Measurements from ENCODE around the gene KCTD21. TPM values are rescaled to one million over a fixed set of nuclear protein-coding genes. Genes with fewer than 3 reads are reported as not detected.

Gene KCTD21
- total RNA-seq, 1 experiment from 2014 or later, result 9.4 TPM

- peaks cover 40% of the 10 kb centered on the region for H3K4me1 ChIP-seq (ENCODE audit: insufficient read depth, low read length)
- peak overlapping the region; percentile 81 for H3K9ac ChIP-seq (ENCODE audit: low read length)
- H3K27me3 ChIP-seq (ENCODE audit: low read length), result no peaks in the 10 kb centered on the region
- H4K20me1 ChIP-seq (ENCODE audit: low read length), result no peaks in the 10 kb centered on the region
- no peaks in the 10 kb centered on the region for H3K9me3 ChIP-seq (ENCODE audit: low read length)
- peak; percentile 17 for ATAC-seq
- H3F3A ChIP-seq (ENCODE audit: low read length, unreplicated experiment), result no peaks in the 10 kb centered on the region
- H2AFZ ChIP-seq (ENCODE audit: low read length), result peak overlapping the region; percentile 91
- POLR2A ChIA-PET (ENCODE audit: unreplicated experiment), result interaction anchor here (0.5 to 1.0 kb wide), 3 partner anchors 38 to 44 kb away, joined by 3 read pairs; no protein-coding TSS in a partner anchor
- peaks cover 62% of the 10 kb centered on the region for H3K79me2 ChIP-seq (ENCODE audit: low read length)
- peak overlapping the region; percentile 97 for H3K4me3 ChIP-seq (ENCODE audit: low read length)
- peak overlapping the region; percentile 99 for H3K4me2 ChIP-seq (ENCODE audit: low read length)
- no peaks in the 10 kb centered on the region for H3K9me2 ChIP-seq (replicated peaks; ENCODE audit: low read length)
- DNase-seq, result no peak
- TF ChIP-seq EZH2 (IDR thresholded peaks at IDR 0.05; ENCODE audit: low read length, unreplicated experiment) (no peak), EZH2phosphoT487 (IDR thresholded peaks at IDR 0.05; ENCODE audit: borderline replicate concordance, low read length) (no peak)
- TF ChIP-seq, protein P1, sequence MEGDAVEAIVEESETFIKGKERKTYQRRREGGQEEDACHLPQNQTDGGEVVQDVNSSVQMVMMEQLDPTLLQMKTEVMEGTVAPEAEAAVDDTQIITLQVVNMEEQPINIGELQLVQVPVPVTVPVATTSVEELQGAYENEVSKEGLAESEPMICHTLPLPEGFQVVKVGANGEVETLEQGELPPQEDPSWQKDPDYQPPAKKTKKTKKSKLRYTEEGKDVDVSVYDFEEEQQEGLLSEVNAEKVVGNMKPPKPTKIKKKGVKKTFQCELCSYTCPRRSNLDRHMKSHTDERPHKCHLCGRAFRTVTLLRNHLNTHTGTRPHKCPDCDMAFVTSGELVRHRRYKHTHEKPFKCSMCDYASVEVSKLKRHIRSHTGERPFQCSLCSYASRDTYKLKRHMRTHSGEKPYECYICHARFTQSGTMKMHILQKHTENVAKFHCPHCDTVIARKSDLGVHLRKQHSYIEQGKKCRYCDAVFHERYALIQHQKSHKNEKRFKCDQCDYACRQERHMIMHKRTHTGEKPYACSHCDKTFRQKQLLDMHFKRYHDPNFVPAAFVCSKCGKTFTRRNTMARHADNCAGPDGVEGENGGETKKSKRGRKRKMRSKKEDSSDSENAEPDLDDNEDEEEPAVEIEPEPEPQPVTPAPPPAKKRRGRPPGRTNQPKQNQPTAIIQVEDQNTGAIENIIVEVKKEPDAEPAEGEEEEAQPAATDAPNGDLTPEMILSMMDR (conservative IDR thresholded peaks at IDR 0.05; ENCODE audit: low read depth, low read length), result no peak
- BruUV-seq (replicated peaks), result TSS peak; percentile 36
- CTCF ChIA-PET, result interaction anchor here (0.7 to 1.1 kb wide), 2 partner anchors 16 to 38 kb away, joined by 3 to 11 read pairs; no protein-coding TSS in a partner anchor
- peak overlapping the region; percentile 50; the same call in 1 of the 2 replicates for H3K27ac ChIP-seq (ENCODE audit: low read length)
- peaks cover 2% of the 10 kb centered on the region; the same call in 1 of the 2 replicates for H3K36me3 ChIP-seq (ENCODE audit: low read depth, low read length)
- intact Hi-C loops (cut with micrococcal nuclease), result loop anchor here (1.0 kb wide), 1 partner anchor 38 kb away; no protein-coding TSS in a partner anchor
Measured at GRCh38 chr11:78187366-78188285, 800 bp downstream of the KCTD21 start.

- Histone ChIP-seq H3K4me2 (ENCODE audit: low read length) (no peak overlapping the region), H3K27ac (ENCODE audit: low read length) (no peak overlapping the region), H3K79me2 (ENCODE audit: low read length) (peaks cover 10% of the 10 kb centered on the region; the same call in 1 of the 2 replicates), H3K9me3 (ENCODE audit: low read length) (no peaks in the 10 kb centered on the region), H3K27me3 (ENCODE audit: low read length) (no peaks in the 10 kb centered on the region), H2AFZ (ENCODE audit: low read length) (no peak overlapping the region), H4K20me1 (ENCODE audit: low read length) (no peaks in the 10 kb centered on the region), H3K4me1 (ENCODE audit: insufficient read depth, low read length) (peaks cover 11% of the 10 kb centered on the region), H3F3A (ENCODE audit: low read length, unreplicated experiment) (no peaks in the 10 kb centered on the region), H3K4me3 (ENCODE audit: low read length) (no peak overlapping the region), H3K9me2 (replicated peaks; ENCODE audit: low read length) (no peaks in the 10 kb centered on the region), H3K9ac (ENCODE audit: low read length) (no peak overlapping the region), H3K36me3 (ENCODE audit: low read depth, low read length) (peaks cover 10% of the 10 kb centered on the region; the same call in 1 of the 2 replicates)
- intact Hi-C loops (cut with micrococcal nuclease), result no loop called here
- no TSS peak for BruUV-seq (replicated peaks)
- CTCF ChIA-PET, result no interaction called here
- TF ChIP-seq EZH2phosphoT487 (IDR thresholded peaks at IDR 0.05; ENCODE audit: borderline replicate concordance, low read length), result no peak
- TF ChIP-seq, protein P1 (conservative IDR thresholded peaks at IDR 0.05; ENCODE audit: low read depth, low read length), result no peak
- TF ChIP-seq EZH2 (IDR thresholded peaks at IDR 0.05; ENCODE audit: low read length, unreplicated experiment), result no peak
- DNase-seq (no peak), ATAC-seq (no peak)
- POLR2A ChIA-PET (ENCODE audit: unreplicated experiment), result no interaction called here
Measured at GRCh38 chr11:78181185-78181584, 7.2 kb downstream of the KCTD21 start.
